ENCODE data around the gene SRSF6.
"Not testable (repeated sequence)": the region's sequence is repeated elsewhere in the genome, so short reads cannot be mapped to it uniquely, and the experiment has no call there.

The SRSF6 gene

GRCh38 chr20:43477193-43477592 lies 19.5 kb downstream of the SRSF6 start:
- DNase-seq (ENCODE audit: low read depth), result no peak

GRCh38 chr20:43477619-43478018 lies 19.9 kb downstream of the SRSF6 start:
- DNase-seq (ENCODE audit: low read depth), result no peak

- no peak for DNase-seq (ENCODE audit: low read depth)
These were observed 32.3 kb downstream of the SRSF6 start for GRCh38 chr20:43490038-43490437.

- no peak for DNase-seq (ENCODE audit: low read depth)
These were observed 34.4 kb downstream of the SRSF6 start for GRCh38 chr20:43492101-43492500.

DNA sequence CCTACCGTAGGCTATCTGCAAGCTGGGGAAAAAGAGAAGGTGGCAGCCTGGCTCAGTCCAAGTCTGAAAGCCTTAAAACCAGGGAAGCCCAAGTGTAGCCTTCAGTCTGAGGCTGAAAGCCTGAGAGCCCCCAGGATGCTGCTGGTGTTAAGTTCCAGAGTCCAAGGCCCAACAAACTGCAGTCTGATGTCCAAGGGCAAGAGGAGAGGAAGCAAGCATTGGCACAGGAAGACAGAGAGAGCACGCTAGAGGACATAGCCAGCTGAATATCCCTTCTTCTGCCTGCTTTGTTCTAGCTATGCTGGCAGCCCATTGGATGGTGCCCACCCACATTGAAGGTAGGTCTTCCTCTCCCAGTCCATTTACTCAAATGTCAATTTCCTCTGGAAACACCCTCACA lies 37.7 kb downstream of the SRSF6 start:
- DNase-seq (ENCODE audit: low read depth), result no peak

DNA sequence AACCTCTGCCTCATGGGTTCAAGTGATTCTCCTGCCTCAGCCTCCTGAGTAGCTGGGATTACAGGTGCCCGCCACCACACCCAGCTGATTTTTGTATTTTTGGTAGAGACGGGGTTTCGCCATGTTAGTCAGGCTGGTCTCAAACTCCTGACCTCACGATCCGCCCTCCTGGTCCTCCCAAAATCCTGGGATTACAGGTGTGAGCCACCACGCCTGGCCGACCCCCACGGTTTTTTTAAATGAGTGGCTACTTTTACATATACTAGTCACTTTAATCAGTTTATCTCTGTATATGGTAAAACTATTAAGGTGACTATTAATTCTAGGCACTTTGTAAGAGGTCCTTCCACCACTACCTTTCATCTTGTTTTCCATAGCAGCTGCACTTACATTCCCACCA lies 44.3 kb downstream of the SRSF6 start:
- DNase-seq (ENCODE audit: low read depth), result not testable (repeated sequence)

DNA sequence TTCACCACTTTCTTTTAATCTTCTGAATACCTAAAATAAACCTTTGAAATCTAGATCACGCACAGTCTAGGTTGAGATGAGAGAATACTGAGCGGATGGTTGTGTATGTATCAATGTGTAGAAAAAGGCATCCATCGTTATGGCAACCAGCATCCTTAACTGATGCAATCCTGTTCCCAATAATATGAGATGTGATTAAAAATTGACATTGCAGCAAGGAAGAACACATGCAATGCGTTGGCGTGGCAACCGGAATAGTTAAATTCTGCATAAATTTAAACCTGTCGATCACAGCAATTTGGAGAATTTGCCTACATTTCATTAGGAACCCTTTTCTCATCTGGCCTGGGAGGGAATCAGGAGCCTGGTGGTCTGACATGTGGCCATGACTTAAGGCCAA lies 48.5 kb downstream of the SRSF6 start:
- DNase-seq (ENCODE audit: low read depth), result no peak

GRCh38 chr20:43507150-43508080 lies 49.7 kb downstream of the SRSF6 start, which contains the start of gene L3MBTL1:
Gene L3MBTL1 (plus strand): TSS chr20:43507697. CDS start chr20:43513504, 5,807 bp downstream.
- no peak for DNase-seq (ENCODE audit: low read depth)

DNA sequence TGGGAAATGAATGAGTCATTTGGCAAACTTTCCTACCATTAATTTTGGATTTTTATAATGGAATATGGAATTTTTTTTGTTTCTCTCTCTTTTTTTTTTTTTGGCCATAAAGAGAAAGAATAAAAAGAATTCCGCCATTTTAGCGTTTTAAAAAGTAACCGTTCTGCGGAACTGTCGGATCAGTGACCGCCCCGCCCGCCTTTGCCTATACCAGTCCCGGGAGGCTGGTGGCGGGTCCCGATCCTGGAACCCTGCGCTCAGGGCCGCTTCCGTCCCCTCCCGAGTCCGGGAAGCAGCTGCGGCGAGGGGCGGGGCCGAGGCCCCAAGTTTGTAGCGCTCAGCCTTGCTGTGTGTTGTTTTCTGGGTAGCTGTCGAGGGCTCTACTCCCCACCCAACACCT lies 50.4 kb downstream of the SRSF6 start:
- DNase-seq (ENCODE audit: low read depth), result no peak

GRCh38 chr20:43508604-43509040 lies 50.9 kb downstream of the SRSF6 start:
- DNase-seq (ENCODE audit: low read depth), result no peak

GRCh38 chr20:43511879-43512278 lies 54.2 kb downstream of the SRSF6 start:
- DNase-seq (ENCODE audit: low read depth), result no peak

- no peak for DNase-seq (ENCODE audit: low read depth)
These were observed 55.8 kb downstream of the SRSF6 start for GRCh38 chr20:43513372-43513930.

All from stimulated activated CD8-positive, alpha-beta memory T cell treated with anti-CD3 and anti-CD28 coated beads, Interleukin-4, amount 100 ng/mL, for 24 hours (primary cell).